Endometrial microvascular endothelial cells (primary cell): ENCODE results near the gene HS6ST2. TPM values are rescaled to one million over a fixed set of nuclear protein-coding genes. Genes with fewer than 3 reads are reported as not detected.

Source experiments
- in situ Hi-C: cut with HindIII; loops from 2 replicates; pipeline ENCODE4 v1.10.0; 2017; ENCODE audit warnings: low sequenced_read_pairs, low pct_unique_long_range_greater_than_20kb; ENCODE audit errors: inconsistent ontology term
- total RNA-seq: library from RNA; depleted of rRNA; stranded (reverse); fragments of >200 nt; gene quantifications from one replicate; pipeline ENCODE4 v1.2.3, GENCODE V29; 2015; ENCODE audit errors: inconsistent ontology term

Gene HS6ST2
- total RNA-seq, 1 donor from 2014 or later = not detected

- in situ Hi-C loops = no loop called here
Measured at GRCh38 chrX:132756439-132756838, 202.0 kb downstream of the HS6ST2 start.

GRCh38 chrX:132751063-132751690 lies 207.3 kb downstream of the HS6ST2 start:
- in situ Hi-C loops = no loop called here

DNA sequence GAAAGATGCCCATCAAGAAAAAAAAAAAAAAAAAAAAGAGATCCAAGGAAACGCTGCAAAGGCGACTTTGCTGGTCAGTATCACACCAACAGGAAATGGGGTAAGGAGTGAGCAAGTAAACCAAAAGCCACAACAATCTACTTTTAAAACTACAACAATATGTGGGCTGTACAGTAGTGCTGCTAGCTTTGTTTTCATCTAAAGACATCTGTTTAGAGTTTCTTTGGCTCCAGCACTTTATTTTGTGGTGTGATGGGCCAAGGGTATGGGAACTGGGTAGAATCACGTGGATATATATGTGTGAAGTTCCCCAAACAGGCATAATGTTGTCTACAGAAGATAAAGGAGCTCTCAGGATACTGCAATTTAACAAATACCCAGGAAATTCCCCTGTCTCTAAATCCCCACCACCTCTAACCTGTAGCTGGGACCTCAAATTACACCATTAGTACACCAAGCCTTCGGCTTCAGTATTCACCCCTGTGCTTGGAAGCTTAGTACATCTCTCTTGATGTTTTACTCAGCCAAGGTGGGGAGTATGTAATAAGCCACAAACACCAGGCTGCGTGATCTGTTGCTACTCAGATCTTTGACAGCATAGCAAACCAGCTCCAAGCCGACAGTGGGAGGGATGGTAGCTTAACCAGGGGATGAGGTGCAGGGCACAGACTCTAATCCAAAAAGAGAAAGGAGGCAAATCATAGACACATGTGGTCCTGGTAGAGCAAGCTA lies 207.9 kb downstream of the HS6ST2 start:
- in situ Hi-C loops = no loop called here

DNA sequence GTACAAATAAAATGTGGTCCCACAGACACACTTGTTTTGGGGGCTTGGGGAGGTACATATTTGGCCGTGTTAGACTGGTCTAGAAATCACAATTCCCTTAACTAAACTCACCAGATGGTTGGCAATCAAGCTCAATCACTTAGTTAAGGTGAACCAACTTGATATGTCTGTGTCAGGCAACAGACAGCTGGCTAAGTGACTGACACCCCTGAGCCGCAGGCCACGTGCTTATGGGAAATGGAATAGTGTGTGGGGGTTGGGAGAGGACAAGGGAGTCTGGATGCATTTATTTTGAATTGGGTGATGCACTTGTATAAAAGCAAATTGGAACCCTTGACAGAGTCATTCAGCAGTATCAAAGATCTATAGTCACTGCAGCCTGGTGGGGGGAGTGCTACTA lies 209.0 kb downstream of the HS6ST2 start:
- in situ Hi-C loops = no loop called here

GRCh38 chrX:132748909-132749308 lies 209.5 kb downstream of the HS6ST2 start:
- in situ Hi-C loops = no loop called here

- in situ Hi-C loops = no loop called here
Measured at GRCh38 chrX:132748268-132748667, 210.2 kb downstream of the HS6ST2 start.

GRCh38 chrX:132745593-132745992 lies 212.8 kb downstream of the HS6ST2 start:
- in situ Hi-C loops = no loop called here

- in situ Hi-C loops = no loop called here
Measured at GRCh38 chrX:132744470-132744869, 214.0 kb downstream of the HS6ST2 start.

GRCh38 chrX:132743086-132743485 lies 215.3 kb downstream of the HS6ST2 start:
- in situ Hi-C loops = no loop called here

DNA sequence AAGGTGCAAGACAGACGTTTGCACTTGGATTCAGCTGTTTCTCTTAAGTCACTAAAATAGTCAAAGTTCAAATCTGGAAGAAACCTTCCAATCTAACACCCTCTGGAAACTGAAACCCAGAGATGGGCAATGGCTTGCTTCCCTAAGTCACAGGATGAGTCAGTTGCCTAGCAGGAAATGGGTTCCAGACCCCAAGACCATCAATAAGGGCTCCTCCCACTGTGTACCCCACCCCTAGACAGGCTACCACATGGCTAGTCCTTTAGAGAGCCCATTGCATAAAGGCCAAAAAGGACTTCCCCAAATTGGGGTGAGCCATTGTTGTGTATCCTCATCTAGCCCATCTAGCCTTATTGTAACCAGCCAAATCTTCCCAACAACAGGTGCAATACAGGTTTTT lies 216.2 kb downstream of the HS6ST2 start:
- in situ Hi-C loops = no loop called here

DNA sequence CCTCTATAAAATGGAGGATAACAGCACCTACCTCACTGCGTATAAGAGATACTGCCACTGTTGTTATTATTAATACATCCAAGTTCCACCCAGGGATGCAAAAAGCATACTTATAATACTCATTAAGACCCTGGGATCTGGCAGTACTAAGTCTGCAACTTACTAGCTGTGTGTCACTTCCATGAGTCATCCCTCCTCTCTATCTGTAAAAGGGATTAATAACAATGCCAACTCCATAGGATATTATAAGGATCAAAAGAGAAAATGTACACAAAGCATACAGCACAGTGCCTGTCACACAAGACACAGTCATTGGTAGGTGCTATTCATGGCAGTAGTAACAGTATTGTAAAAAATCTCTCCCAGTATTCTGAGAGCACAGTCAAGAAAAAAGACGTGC lies 216.7 kb downstream of the HS6ST2 start:
- in situ Hi-C loops = no loop called here

GRCh38 chrX:132740316-132741123 lies 217.9 kb downstream of the HS6ST2 start:
- in situ Hi-C loops = no loop called here

- in situ Hi-C loops = no loop called here
Measured at GRCh38 chrX:132738951-132739350, 219.5 kb downstream of the HS6ST2 start.

GRCh38 chrX:132737743-132738142 lies 220.7 kb downstream of the HS6ST2 start:
- in situ Hi-C loops = no loop called here

DNA sequence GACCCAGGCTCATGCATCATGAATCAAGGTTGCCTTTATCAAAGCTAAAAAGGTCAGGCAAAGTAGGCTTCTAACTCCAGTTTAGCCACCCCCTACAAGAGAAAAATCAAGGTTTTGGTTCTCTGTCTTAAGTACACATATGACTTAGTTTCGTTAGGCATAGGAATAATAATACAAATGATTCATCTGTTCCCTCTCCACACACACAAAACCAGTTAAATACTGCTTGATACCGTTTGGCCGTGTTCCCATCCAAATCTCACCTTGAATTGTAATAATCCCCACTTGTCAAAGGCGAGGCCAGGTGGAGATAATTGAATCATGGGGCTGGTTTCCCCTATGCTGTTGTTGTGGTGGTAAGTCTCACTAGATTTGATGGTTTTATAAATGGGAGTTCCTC lies 226.2 kb downstream of the HS6ST2 start:
- in situ Hi-C loops = no loop called here

GRCh38 chrX:132730726-132731125 lies 227.7 kb downstream of the HS6ST2 start:
- in situ Hi-C loops = no loop called here

GRCh38 chrX:132730266-132730665 lies 228.2 kb downstream of the HS6ST2 start:
- in situ Hi-C loops = no loop called here

DNA sequence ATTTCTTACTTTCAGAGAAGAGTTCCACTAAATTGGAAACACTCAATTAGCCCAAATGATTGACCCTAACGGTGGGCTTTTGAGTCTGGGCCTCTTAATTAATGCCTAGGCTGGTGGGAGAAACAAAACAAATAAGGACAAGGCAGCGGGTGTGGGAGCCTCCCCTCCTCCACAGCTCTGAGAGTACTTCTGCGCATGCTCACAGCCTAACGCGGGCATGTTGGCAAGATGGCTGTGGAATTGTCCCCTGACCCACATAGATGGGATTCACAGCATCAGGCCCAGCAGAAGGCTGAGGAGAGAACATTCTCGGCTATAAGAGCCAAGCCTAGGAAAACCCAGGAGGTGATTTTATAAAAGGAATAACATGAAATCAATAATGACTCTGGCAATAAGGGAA lies 230.1 kb downstream of the HS6ST2 start:
- in situ Hi-C loops = no loop called here

- in situ Hi-C loops = no loop called here
Measured at GRCh38 chrX:132718431-132718958, 239.9 kb downstream of the HS6ST2 start.

- in situ Hi-C loops = no loop called here
Measured at GRCh38 chrX:132716006-132716405, 242.4 kb downstream of the HS6ST2 start.
